Parathyroid adenoma (tissue), 2 donors: ENCODE measurements around the gene SCN4A.

Experiments
- H2AFZ ChIP-seq: fragments of 300-600 bp; sonication (generic); one replicate; pipeline ENCODE4 v1.7.0; 2017; ENCODE audit warnings: antibody characterized with exemption, mild to moderate bottlenecking
- H3K27ac ChIP-seq: fragments of 300-600 bp; sonication (generic); one replicate; pipeline ENCODE4 v1.7.0; 2017
- H3K27me3 ChIP-seq: fragments of 300-600 bp; sonication (generic); one replicate; pipeline ENCODE4 v1.7.0; 2017; ENCODE audit warnings: low read length; ENCODE audit not compliant: control insufficient read depth, insufficient read depth
- H3K36me3 ChIP-seq: fragments of 300-600 bp; sonication (generic); one replicate; pipeline ENCODE4 v1.7.0; 2017; ENCODE audit warnings: low read length; ENCODE audit not compliant: control insufficient read depth, insufficient read depth
- H3K4me1 ChIP-seq: fragments of 300-600 bp; sonication (generic); one replicate; pipeline ENCODE4 v1.7.0; 2017; ENCODE audit warnings: control low read depth
- H3K4me2 ChIP-seq: fragments of 300-600 bp; sonication (generic); one replicate; pipeline ENCODE4 v1.7.0; 2017; ENCODE audit warnings: low read length
- H3K4me3 ChIP-seq: fragments of 300-600 bp; sonication (generic); one replicate; pipeline ENCODE4 v1.7.0; 2017; ENCODE audit warnings: low read depth, low read length
- H3K79me2 ChIP-seq: fragments of 300-600 bp; sonication (generic); one replicate; pipeline ENCODE4 v1.7.0; 2017; ENCODE audit warnings: control low read depth
- H3K9ac ChIP-seq: fragments of 300-600 bp; sonication (generic); one replicate; pipeline ENCODE4 v1.7.0; 2017; ENCODE audit warnings: mild to moderate bottlenecking
- H3K9me3 ChIP-seq: fragments of 300-600 bp; sonication (generic); one replicate; pipeline ENCODE4 v1.7.0; 2017; ENCODE audit warnings: low read length; ENCODE audit not compliant: control insufficient read depth
- CTCF ChIP-seq: fragments of 300-600 bp; sonication (generic); IDR thresholded peaks from one replicate; pipeline ENCODE4 v1.7.0; 2017; ENCODE audit warnings: antibody characterized with exemption, mild to moderate bottlenecking
- donor health status: primary hyperparathyroidism.

The SCN4A gene

GRCh38 chr17:63988127-63988478 lies 15.4 kb upstream of the SCN4A start:
- H3K9me3 ChIP-seq, result no peaks in the 10 kb centered on the region
- H3K27ac ChIP-seq, result no peak overlapping the region
- H3K4me3 ChIP-seq, result no peak overlapping the region
- H2AFZ ChIP-seq, result no peak overlapping the region
- no peak for TF ChIP-seq CTCF
- peaks cover 11% of the 10 kb centered on the region for H3K4me1 ChIP-seq
- no peak overlapping the region for H3K4me2 ChIP-seq
- H3K36me3 ChIP-seq, result no peaks in the 10 kb centered on the region
- no peaks in the 10 kb centered on the region for H3K27me3 ChIP-seq
- H3K9ac ChIP-seq, result no peak overlapping the region
- no peaks in the 10 kb centered on the region for H3K79me2 ChIP-seq

- Histone ChIP-seq H3K27me3 (no peaks in the 10 kb centered on the region), H3K9ac (no peak overlapping the region), H3K4me1 (peaks cover 11% of the 10 kb centered on the region), H3K36me3 (no peaks in the 10 kb centered on the region), H3K4me3 (no peak overlapping the region), H3K4me2 (no peak overlapping the region), H3K9me3 (no peaks in the 10 kb centered on the region), H3K27ac (no peak overlapping the region), H3K79me2 (no peaks in the 10 kb centered on the region), H2AFZ (peak overlapping the region; percentile 19)
- TF ChIP-seq CTCF, result no peak
Observed at GRCh38 chr17:63987221-63988126, 14.8 kb upstream of the SCN4A start.

- Histone ChIP-seq H3K4me2 (no peak overlapping the region), H3K4me3 (no peak overlapping the region), H3K4me1 (peaks cover 11% of the 10 kb centered on the region), H3K9me3 (no peaks in the 10 kb centered on the region), H3K27ac (no peak overlapping the region), H3K36me3 (no peaks in the 10 kb centered on the region), H2AFZ (peak overlapping the region; percentile 19), H3K27me3 (no peaks in the 10 kb centered on the region), H3K79me2 (no peaks in the 10 kb centered on the region), H3K9ac (no peak overlapping the region)
- TF ChIP-seq CTCF, result no peak
Observed at GRCh38 chr17:63986821-63987220, 14.1 kb upstream of the SCN4A start.

GRCh38 chr17:63985387-63986140 lies 12.8 kb upstream of the SCN4A start:
- H2AFZ ChIP-seq, result no peak overlapping the region
- H3K4me2 ChIP-seq, result no peak overlapping the region
- no peak overlapping the region for H3K9ac ChIP-seq
- TF ChIP-seq CTCF, result no peak
- no peaks in the 10 kb centered on the region for H3K27me3 ChIP-seq
- no peaks in the 10 kb centered on the region for H3K9me3 ChIP-seq
- H3K27ac ChIP-seq, result peak overlapping the region; percentile 51
- peaks cover 11% of the 10 kb centered on the region for H3K4me1 ChIP-seq
- H3K79me2 ChIP-seq, result no peaks in the 10 kb centered on the region
- no peak overlapping the region for H3K4me3 ChIP-seq
- H3K36me3 ChIP-seq, result no peaks in the 10 kb centered on the region
